NCI-H526 treated with DMSO at 0.1 percent for 48 hours (cell line): ENCODE results near the gene SNX10.

Experiments used
- DNase-seq: peaks from one replicate; lab custom pipeline; 2025; lab: John Stamatoyannopoulos, UW

SNX10 gene

DNA sequence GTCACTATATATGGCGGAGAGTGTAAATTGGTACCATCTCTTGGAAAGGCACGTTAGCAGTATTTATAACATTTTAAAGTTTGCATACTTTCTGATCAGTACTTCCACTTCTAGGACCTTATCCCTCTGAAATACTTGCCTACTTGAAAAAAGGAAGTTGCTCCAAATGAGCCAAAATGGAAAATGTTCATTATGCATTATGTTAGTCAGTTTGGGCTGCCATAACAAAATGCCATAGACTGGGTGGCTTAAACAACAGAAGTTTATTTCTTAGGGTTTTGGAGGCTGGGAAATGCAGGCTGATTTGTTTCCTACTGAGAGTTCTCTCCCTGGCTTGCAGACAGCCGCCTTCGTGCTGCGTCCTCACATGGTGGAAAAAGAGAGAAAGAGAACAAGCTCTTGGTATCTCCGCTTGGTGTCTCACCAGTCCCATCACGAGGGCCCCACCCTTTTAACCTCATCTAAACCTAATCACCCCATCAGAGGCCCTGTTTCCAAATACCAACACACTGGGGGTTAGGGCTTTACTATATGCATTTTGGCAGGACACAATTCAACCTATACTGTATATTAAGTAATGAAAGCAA, 6.9 kb downstream of the SNX10 start:
- DNase-seq: no peak

DNA sequence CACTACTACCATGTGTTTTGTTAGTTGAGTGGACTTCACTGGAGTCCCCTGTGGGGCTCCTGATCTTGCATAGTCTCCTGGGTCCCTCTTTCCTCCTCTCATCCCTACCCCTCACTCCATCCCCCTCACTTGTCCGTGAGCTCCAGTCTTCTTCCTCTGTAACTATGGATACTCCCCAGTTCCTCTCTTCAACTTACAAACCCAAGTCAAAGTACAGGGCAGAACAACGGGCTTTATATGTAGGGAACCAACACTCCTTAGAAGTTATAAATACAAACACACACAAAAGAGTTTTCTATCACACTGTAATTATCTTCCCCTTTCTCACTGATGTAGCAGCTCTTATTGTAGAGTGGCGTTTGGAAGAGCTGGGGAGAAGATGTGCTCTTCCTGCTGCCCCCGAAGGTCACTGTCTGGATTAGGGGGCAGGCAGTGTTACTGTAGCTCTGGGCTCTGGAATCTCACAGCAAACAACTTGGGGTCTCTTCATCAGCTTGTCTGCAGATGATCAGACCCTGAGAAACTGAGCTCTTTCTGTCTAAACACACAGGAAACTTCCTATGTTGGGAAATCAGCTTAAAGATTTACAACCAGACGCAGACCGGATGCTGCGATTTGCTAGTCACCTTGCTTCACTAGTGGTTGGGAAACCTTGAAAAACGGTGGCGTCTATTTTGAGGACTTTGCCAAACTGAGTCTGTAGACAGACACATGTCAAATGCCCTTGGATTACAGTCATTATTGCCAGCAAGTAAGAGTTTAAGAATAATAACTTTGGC, 13.6 kb downstream of the SNX10 start:
- DNase-seq: no peak

DNA sequence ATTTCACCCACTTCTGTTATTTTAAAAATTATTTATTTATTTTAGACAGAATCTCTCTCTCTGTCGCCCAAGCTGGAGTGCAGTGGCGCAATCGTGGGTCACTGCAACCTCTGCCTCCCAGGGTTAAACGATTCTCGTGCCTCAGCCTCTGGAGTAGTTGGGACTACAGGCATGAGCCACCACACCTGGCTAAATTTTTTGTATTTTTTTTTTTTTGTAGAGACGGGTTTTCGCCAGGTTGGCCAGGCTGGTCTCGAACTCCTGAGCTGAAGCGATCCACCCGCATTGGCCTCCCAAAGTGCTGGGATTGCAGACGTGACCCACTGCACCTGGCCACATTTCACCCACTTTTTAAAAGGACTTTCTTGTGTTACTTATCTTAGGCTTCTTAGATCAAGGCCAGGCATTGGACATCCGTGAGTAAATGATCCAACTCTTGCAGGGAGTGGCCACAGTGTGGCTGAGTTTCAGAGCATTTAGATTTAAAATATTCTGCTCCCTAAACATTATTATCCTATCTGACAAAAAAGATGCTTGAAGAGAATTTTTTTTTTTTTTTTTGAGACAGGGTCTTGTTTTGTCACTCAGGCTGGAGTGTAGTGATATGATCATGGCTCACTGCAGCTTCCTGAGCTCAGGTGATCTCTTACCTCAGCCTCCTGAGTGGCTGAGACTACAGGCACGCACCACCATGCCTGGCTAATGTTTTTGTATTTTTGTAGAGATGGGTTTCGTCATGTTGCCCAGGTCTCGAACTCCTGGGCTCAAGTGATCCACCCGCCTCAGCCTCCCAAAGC, 14.4 kb downstream of the SNX10 start:
- no peak for DNase-seq

DNA sequence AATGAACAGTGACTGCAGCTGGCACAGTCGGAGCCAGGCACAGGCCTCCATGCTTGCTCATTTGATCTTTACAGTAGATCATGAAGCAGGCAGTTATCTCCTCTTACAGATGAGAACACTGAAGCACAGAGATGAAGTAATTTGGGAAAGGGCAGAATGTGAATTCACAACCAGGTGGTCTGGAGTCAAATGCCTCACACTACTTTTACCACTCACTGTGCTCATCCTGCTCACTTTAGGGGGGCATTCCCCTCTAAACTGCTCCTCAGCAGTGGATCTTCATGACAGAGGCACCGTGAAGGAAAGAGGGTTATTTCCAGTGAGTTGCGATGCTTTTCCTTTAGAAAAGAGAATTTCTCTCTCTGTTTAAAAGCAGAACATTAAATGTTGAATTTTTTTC, 15.1 kb downstream of the SNX10 start:
- no peak for DNase-seq

DNA sequence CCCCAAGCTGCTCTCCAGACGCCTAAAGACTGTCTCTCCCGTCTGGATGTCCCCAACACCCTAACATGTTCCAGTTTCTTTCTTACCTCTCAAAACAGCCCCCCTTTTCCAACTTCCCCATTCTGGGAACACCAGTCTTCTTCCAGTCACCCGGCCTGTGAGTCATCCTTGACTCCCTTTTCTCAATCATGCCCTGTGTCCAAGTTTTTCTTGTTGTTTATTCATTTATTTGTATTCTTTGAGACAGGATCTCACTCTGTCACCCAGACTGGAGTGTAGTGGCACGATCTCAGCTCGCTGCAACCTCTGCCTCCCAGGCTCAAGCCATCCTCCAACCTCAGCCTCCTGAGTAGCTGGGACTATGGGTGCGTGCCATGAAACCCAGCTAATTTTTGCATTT, 15.6 kb downstream of the SNX10 start:
- no peak for DNase-seq

DNA sequence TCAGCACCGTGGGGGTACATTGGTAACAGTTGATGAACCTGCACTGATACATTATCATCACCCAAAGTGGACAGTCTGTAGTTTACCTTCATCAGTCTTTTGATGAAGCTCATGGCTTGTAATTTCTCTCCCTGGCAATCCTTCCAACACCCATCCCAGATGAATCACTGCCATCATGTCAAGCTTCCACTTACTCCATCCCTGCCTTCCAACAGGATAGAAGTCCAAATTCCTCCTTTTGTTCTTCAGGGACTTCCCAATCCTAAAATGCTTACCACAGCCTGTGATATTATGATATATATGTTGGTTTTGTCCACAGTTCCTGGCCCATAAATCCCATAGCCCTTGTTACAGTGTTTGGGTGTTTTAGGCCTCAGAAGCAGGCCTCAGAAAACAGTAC, 16.1 kb downstream of the SNX10 start:
- no peak for DNase-seq

DNA sequence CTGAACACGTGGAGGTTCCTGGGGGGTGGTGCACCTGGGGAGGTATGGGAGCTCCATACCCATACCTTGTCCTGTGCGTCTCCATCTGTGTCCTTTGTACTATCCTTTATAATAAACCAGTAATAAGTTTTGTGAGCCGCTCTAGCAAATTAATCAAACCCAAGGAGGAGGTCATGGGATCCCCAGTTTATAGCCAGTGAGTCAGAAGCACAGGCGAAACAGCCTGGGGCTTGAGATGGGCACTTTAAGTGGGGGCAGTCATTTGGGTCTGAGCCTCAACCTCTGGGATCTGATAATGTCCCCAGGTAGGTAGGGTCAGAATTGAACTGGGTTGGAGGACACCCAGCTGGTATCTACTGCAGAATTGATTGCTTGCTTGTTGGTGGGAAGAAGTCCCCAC, 16.9 kb downstream of the SNX10 start:
- no peak for DNase-seq

DNA sequence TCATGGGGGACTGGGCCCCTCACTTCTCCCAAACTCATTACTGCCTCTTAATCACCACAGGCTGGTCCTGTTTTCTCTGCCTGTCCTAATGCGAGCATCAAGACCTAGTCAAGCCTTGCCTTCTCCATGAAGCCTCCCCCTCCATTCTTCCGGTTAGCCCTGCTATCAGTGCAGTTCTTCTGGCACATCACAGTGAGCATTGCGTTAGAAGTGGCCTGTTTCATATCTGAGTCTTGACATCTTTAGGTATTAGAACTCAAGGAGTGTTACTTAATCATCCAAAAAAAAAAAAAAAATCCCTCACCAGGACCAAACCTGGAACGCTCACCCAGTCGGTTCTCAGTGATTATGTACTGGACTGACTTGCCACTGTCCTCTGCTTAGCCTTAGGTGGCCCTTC, 17.4 kb downstream of the SNX10 start:
- no peak for DNase-seq

DNA sequence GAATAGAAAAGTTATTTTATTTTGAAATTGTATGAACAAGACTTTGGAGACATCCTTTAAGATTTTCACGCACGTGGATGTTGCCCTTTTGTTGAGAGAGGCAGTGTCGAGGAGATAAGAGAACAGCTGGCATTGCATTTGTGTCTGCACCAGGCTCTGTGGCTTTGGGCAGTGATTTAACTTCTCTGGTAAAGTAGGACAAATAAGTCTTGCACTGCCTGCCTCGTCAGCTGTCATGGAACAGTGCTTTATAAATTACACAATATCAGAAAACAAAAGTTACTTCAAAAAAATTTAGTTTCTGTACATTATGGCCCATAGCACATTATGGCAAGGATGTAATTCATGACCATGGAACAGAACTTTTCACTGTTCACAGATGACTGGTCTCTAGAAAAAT, 20.1 kb downstream of the SNX10 start:
- no peak for DNase-seq

DNA sequence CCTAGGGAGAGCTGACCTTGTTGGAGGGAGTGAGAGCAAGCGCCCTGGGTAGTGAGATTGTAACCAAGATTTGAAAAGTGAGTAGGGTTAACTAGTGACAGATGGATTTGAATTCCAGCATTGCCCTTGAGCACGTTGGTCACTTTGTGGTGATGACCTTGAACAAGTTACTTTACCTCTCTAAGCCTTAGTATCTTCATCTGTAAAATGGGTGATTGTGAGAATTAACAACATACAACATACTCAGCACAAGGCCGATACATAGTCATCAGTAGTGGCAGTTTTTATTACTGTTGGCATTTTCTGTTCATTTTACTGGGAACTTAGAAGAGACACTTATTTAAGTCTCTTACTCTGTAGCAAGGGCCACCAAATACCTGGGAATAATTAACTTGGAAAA, 25.5 kb downstream of the SNX10 start:
- no peak for DNase-seq

DNA sequence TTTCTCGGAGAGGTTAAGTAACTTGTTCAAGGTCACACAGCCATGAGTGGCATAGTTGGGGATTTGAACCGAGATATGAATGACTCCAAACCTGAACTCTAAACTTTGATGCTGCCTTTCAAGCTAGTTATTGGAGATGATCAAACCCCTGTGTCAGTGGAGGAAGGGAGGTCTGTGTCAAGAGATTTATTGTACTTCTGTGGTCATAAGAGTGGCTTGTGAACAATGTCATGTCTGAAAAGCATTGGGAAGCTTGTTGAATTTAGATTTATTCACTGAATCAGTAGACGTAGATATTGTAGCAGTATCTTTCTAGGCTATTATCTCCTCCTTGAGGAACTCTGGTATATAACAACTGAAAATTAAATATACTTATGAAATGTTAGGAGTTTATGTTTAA, 27.3 kb downstream of the SNX10 start:
- no peak for DNase-seq

DNA sequence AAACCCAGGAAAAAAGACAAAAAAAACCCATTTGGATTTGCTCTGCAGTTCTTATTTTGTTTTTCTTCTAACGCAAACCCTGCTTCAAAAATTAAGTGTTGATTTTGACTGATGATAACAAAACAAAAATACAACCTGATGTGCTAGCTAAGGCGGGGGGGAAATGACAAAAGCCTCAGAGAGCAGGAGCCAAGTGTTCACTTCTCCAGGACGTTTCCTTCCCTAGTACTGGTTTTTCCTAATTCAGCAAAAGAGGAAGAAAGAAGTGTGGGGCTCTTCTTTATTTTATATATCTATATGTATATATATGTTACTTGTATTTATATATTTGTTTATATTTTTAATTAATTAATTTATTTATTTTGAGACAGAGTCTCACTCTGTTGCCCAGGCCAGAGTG, 28.0 kb downstream of the SNX10 start:
- DNase-seq: no peak

DNA sequence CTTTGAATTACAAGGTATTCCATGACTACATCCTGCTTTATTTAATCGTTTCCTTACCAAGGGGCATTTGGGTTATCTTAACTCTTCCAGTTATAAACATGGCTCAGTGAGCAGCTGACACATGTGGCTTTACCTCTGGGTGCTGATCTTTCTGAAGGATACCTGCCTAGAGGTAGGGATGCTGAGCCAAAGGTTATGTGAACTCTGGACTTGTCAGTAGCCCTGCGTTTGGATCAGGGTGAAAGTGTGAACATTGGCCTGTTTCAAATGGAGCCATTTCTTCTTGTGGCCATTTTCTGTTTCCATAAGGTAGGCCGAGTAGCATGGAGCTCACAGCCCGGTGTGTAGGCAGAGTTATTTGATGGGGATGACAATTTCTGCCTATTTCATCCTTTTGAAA, 29.2 kb downstream of the SNX10 start:
- no peak for DNase-seq

DNA sequence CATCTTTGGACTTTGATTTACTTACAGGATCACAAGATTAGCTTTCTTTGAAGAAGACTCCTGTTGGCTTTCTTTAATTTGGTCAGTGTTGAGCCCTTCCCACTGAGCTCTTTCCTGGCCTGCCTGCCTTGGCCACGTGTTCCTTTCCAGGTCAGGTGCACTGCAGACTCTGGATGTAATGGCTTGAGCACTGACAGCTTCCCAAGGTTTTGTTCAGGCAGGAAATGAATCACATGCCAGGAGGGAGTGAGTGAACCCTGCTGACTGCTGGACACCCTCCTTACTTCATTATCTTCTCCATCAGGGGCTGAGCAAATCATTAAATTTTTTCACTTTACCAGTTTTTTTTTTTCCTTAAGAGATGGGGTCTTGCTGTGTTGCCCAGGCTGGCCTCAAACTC, 29.8 kb downstream of the SNX10 start:
- DNase-seq: no peak

DNA sequence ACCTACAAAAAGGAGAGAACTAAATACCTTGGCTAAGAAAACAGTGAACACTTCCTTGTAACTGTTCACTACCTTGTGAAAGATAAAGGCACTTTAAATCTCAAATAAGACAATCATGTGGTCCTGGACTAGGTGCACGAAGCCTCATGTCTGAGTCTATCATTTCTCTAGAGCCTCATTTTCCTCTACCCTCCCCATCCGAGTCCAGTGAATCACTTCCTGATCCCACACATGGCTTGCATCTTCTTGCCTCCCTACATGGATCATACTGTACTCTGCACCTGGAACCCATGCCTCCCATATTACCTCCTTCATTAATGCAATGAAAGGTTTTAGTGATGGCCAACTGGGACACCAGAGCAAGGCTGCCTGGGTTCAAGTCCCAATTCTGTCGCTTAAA, 34.5 kb downstream of the SNX10 start:
- DNase-seq: no peak

DNA sequence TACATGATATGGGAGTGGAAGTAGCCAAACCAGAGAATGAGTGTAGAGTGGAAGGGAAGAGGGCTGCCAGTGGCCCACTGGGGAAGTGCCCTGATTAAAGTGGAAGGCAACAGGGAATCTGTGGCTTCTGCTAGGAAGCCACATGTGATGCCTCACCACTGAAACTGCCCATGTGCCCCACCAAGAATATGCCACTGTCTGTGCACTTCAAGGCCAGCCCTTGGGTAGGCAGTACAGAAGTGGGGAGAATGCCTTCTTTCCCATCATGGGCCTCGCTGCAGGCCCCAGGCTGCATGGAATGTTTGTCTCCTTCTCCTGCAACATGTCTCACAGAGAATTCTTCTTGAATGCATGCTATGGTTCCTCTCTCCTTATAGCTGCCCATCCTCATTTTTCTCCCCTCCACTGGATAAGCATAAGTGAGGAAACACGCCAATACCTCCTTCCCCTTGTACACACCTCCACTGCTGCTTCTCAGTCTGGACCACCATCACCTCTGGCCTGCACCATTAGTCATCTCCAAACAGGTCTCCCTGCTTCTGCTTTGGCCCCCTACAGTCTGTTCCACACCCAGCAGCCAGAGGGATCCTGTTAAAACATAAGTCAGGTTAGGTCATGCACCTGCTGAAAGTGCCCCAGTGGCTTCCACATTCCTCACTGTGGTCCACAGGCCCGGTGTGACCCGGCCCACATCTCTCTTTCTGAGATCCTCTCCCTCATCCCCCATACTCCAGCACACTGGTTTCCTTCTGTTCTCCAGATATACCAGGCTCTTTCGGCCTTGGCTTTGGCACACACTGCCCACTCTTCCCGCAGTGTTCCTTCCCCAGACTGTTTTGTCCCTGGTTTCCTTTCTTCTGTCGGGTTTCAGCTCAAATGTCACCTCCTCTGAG, 37.1 kb downstream of the SNX10 start:
- no peak for DNase-seq

DNA sequence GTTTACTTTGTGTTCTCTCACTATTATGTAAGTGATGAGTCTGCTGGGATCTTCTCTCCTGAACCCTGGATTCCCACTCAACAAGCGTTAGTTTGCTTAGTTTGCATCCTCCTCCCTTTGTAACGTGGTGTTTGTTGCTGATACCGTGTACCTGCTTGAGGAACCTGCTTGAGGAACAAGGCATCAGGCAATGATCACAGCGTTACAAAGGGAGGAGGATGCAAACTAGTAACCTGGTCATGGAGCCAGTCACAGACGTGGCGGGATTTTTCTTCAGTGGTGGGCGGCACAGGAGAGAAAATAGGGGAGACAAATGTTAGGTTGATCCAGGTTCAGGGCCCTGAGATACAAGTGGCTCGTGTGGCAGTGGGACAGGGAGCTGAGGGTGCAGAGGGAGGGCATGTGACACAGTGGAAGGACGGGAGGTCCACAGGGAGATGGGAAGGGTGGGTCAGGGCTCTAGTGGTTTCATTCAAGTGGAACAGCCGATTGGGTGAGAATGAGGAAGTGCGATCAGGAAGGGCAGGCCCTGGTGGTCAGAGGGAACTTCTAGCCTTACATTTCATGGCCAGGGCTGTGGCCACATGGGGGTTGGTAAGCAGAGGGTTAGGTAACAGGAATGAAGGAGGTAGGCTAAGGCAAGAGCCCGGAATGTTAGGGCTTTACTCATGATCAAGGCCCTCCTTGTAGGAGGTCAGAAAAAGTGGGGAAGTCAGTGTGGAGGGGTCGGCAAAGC, 38.0 kb downstream of the SNX10 start:
- no peak for DNase-seq

DNA sequence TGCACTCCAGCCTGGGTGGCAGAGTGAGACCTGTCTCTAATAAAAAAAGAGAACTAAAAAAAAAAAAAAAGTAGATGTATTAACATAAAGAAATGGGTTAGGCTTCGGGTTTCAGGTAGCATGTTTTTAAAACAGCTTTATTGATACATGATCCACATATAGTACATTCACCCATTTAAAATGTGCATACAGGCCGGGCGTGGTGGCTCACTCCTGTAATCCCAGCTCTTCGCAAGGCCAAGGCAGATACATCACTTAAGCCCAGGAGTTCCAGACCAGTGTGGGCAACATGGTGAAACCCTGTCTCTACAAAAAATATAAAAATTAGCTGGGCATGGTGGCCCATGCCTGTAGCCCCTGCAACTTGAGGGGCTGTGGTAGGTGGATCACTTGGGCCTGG, 39.5 kb downstream of the SNX10 start:
- no peak for DNase-seq

DNA sequence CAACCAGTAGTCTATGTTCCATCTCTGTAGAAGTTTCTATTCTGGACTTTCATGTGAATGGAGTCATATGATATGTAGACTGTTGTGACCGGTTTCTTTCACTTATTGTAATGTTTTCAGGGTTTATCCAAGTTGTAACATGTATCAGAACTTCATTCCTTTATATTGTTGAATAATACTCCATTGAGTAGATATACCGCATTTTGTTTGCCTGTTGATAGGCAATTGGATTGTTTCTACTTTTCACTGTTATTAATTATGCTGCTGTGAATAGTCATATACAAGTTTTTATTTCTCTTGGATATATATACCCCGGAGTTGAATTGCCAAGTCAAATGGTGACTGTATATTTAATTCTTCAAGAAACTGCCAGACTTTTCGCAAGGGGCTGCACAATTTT, 40.1 kb downstream of the SNX10 start:
- DNase-seq: no peak

DNA sequence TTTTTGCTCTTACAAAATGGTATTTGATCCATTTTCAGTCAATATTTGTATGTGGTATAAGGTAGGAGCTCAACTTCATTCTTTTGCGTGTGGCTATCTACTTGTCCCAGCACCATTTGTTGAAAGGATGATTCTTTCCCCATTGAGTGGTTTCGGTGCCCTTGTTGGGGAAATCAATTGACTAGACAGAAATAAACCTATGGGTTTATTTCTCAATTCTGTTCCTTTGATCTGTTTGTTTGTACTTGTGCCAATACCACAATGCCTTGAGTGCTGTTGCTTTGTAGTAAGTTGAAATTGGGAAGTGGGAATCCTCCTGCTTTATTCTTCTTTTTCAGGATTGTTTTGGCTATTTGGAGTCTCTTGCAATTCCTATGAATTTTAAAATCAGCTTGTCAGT, 41.0 kb downstream of the SNX10 start:
- DNase-seq: no peak

DNA sequence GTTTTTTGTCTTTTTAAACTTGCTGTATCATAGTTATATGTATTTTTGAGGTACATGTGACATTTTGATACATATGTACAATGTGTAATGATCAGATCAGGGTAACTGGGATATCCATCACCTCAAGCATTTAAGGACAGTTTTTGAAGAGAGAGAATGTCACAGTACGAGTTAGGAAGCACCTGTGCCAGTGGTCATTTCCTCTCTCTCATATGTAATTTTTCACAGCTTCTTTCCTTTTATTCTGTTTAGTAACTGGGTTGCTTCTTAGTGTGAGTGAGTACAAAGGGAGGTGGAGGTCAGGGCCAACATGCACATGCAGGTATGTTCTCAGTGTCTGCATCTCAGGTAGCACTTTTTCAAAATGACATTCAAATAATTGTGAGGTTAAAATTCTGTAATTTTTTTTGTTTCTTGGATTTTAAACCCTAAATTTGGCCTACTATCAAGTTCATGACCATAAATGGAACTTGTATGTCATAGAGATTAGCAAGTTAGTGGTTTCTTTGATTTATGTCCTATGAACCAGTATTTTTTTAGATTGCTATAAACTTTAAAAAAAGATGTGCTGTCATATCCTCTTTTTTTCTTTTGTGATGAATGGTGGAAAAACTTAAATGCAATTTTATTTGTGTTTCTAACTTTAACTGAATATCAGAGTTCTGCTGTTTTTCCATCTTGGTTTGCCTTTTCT, 42.7 kb downstream of the SNX10 start:
- DNase-seq: no peak
